RWPE2 (cell line): ENCODE measurements around the gene NPEPPS.

Source experiments
- ATAC-seq: fragments of 200-7000 bp; cut with Tn5 transposase; 3 replicates; pipeline ENCODE4 v1.9.1; 2021; ENCODE audit warnings: low read depth
- DNase-seq: peaks from one replicate; pipeline ENCODE4 v3.0.0-alpha.2; 2020; ENCODE audit warnings: low spot score
- H3K27ac ChIP-seq: fragments of 450-650 bp; 2 replicates; pipeline ENCODE4 v1.5.1; 2017; ENCODE audit warnings: mild to moderate bottlenecking; ENCODE audit not compliant: poor library complexity, severe bottlenecking
- H3K27me3 ChIP-seq: fragments of 250-450 bp; sonication (Bioruptor Pico); 2 replicates; pipeline ENCODE4 v1.5.1; 2021; ENCODE audit warnings: mild to moderate bottlenecking, moderate library complexity; ENCODE audit not compliant: insufficient read depth, poor library complexity, severe bottlenecking
- H3K36me3 ChIP-seq: fragments of 250-450 bp; sonication (Bioruptor Pico); 2 replicates; pipeline ENCODE4 v1.5.1; 2020; ENCODE audit warnings: low read depth, mild to moderate bottlenecking, moderate library complexity
- H3K4me1 ChIP-seq: fragments of 250-450 bp; sonication (Bioruptor Pico); 2 replicates; pipeline ENCODE4 v1.5.1; 2021; ENCODE audit warnings: mild to moderate bottlenecking, moderate library complexity; ENCODE audit not compliant: insufficient read depth, poor library complexity, severe bottlenecking
- H3K4me3 ChIP-seq: fragments of 250-450 bp; sonication (Bioruptor Pico); 2 replicates; pipeline ENCODE4 v1.5.1; 2021; ENCODE audit warnings: mild to moderate bottlenecking, moderate library complexity; ENCODE audit not compliant: severe bottlenecking
- H3K9me3 ChIP-seq: fragments of 250-450 bp; sonication (Bioruptor Pico); 2 replicates; pipeline ENCODE4 v1.5.1; 2021; ENCODE audit warnings: mild to moderate bottlenecking, moderate library complexity; ENCODE audit not compliant: severe bottlenecking
- CTCF ChIP-seq: fragments of 450-650 bp; IDR thresholded peaks from one replicate; pipeline ENCODE4 v1.5.1; 2017; ENCODE audit warnings: mild to moderate bottlenecking, moderate library complexity; ENCODE audit not compliant: poor library complexity, severe bottlenecking

NPEPPS gene

GRCh38 chr17:47604598-47604927, 73.7 kb downstream of the NPEPPS start:
- Histone ChIP-seq H3K4me3 (no peak overlapping the region), H3K9me3 (no peaks in the 10 kb centered on the region), H3K36me3 (peaks cover 91% of the 10 kb centered on the region), H3K27me3 (no peaks in the 10 kb centered on the region), H3K4me1 (no peaks in the 10 kb centered on the region), H3K27ac (no peak overlapping the region)
- DNase-seq (no peak), ATAC-seq (no peak)
- TF ChIP-seq CTCF, result no peak

- Histone ChIP-seq H3K36me3 (peaks cover 91% of the 10 kb centered on the region), H3K27ac (no peak overlapping the region)
- DNase-seq, result no peak
Measured at GRCh38 chr17:47605011-47605410, 74.1 kb downstream of the NPEPPS start.

DNA sequence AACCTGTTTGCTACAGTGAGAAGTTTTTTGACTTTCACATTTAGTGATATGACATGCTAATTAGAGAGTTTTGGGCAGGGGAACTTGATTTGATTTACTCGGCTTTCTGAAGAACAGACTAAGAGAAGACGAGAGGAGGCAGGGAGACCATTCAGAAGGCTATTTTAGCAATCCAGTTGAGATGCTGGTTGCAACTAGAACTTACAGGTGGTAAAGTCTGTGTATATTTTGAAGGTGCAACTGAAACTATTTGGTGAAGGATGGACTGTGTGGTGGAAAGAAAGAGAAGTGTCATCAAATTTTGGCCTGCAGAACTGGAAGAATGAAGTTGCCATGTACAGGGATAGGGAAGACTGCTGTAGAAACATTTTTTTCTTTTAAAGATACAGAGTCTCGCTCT, 76.6 kb downstream of the NPEPPS start:
- no peak overlapping the region for H3K4me3 ChIP-seq
- H3K27me3 ChIP-seq, result no peaks in the 10 kb centered on the region
- no peak for DNase-seq
- peaks cover 80% of the 10 kb centered on the region for H3K36me3 ChIP-seq
- TF ChIP-seq CTCF, result no peak
- no peak overlapping the region for H3K27ac ChIP-seq
- no peak for ATAC-seq
- peaks cover 4% of the 10 kb centered on the region for H3K4me1 ChIP-seq
- no peaks in the 10 kb centered on the region for H3K9me3 ChIP-seq

More at GRCh38 chr17:47605011-47605410, 74.1 kb downstream of the NPEPPS start:
- no peaks in the 10 kb centered on the region for H3K4me1 ChIP-seq
- TF ChIP-seq CTCF, result no peak
- H3K9me3 ChIP-seq, result no peaks in the 10 kb centered on the region
- ATAC-seq, result no peak
- H3K27me3 ChIP-seq, result no peaks in the 10 kb centered on the region
- H3K4me3 ChIP-seq, result no peak overlapping the region

DNA sequence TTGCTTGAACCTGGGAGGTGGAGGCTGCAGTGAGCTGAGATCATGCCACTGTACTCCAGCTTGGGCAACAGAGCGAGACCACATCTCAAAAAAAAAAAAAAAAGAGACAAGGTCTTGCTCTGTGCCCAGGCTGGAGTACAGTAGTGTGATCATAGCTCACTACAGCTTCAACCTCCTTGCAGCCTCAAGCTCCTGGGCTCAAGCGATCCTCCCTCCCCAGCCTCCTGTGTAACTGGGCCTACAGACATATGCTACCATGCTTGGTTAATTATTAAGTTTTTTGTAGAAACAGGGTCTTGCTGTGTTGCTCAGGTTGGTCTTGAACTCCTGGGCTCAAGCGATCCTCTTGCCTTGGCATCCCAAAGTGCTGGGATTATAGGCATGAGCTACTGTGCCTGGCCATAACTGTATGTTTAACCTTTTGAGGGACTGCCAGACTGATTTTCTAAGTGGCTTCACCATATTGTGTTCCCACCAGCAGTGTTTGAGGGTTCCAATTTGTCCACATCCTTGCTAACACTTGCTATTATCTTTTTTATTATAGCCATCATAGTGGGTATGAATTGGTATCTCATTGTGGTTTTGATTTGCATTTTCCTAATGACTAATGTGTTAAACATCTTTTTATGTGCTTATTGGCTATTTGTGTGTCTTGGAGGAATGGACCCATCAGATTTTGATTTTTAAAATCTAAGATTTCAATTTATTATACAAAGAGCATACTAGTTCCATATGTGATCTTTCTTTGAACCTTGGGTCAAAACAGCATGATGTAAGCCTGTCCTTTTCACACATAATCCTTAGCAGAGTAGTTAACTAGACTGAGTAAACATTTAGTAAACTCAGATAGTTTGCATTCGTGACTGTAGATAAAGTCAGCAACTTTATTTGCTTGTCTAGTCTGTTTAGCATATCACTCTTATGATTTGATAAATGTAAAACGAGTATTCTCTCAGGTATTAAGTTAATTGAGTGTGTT, 80.8 kb downstream of the NPEPPS start:
- ATAC-seq (no peak), DNase-seq (no peak)
- peaks cover 80% of the 10 kb centered on the region for H3K36me3 ChIP-seq
- no peaks in the 10 kb centered on the region for H3K27me3 ChIP-seq
- no peak overlapping the region for H3K27ac ChIP-seq
- no peaks in the 10 kb centered on the region for H3K9me3 ChIP-seq
- no peak for TF ChIP-seq CTCF
- H3K4me1 ChIP-seq, result peaks cover 4% of the 10 kb centered on the region
- no peak overlapping the region for H3K4me3 ChIP-seq
